ENCODE results near the gene IPCEF1.

- TF ChIP-seq POLR2A (IDR thresholded peaks at IDR 0.05) (no peak), POLR2AphosphoS5 (IDR thresholded peaks at IDR 0.05; ENCODE audit: insufficient read depth in 1 of 2, low read depth in 1 of 2) (no peak)
Measured at GRCh38 chr6:154285826-154286225, 70.8 kb downstream of the IPCEF1 start.
